ENCODE data around the gene WDFY3.

DNA sequence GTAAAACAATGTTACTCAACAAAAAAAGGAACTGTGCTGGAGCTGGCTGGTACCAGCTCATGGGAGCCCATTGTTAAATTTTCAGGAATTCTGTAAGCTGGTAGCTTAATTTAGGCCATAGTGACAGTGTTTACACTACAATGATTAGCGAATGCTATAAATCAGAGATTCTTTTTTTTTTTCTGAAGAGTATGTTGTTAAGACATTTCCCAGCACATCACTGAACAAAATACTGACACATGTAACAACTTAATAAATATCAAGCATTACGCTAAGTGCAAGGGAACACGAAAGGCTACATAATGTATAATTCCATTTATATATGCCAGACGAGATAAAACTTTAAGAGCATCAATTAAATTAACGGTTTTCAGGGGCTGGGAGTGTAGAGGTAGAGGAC is 4.4 kb downstream of the WDFY3 start:
- TF ChIP-seq, protein P1, sequence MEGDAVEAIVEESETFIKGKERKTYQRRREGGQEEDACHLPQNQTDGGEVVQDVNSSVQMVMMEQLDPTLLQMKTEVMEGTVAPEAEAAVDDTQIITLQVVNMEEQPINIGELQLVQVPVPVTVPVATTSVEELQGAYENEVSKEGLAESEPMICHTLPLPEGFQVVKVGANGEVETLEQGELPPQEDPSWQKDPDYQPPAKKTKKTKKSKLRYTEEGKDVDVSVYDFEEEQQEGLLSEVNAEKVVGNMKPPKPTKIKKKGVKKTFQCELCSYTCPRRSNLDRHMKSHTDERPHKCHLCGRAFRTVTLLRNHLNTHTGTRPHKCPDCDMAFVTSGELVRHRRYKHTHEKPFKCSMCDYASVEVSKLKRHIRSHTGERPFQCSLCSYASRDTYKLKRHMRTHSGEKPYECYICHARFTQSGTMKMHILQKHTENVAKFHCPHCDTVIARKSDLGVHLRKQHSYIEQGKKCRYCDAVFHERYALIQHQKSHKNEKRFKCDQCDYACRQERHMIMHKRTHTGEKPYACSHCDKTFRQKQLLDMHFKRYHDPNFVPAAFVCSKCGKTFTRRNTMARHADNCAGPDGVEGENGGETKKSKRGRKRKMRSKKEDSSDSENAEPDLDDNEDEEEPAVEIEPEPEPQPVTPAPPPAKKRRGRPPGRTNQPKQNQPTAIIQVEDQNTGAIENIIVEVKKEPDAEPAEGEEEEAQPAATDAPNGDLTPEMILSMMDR (IDR thresholded peaks at IDR 0.05; ENCODE audit: insufficient read depth, low read depth, low read length), result no peak
- no peak for TF ChIP-seq EZH2 (IDR thresholded peaks at IDR 0.05; ENCODE audit: insufficient read depth, low read length)
